Endothelial cell (in vitro differentiated cells): ENCODE data around the gene APCDD1L. TPM values are rescaled to one million over a fixed set of nuclear protein-coding genes. Genes with fewer than 3 reads are reported as not detected.

Experiments
- DNase-seq: peaks from one replicate; pipeline ENCODE4 v3.0.0; 2021; ENCODE audit warnings: low spot score
- H3K27ac Mint-ChIP-seq: one replicate; pipeline ENCODE4 v1.8.0; 2021; ENCODE audit warnings: mixed read lengths, inconsistent platforms; ENCODE audit not compliant: unreplicated experiment
- H3K27me3 Mint-ChIP-seq: one replicate; pipeline ENCODE4 v1.8.0; 2021; ENCODE audit warnings: mild to moderate bottlenecking, moderate library complexity, mixed read lengths, inconsistent platforms; ENCODE audit not compliant: unreplicated experiment
- H3K36me3 Mint-ChIP-seq: one replicate; pipeline ENCODE4 v1.8.0; 2021; ENCODE audit warnings: mild to moderate bottlenecking, low read depth, mixed read lengths, inconsistent platforms; ENCODE audit not compliant: unreplicated experiment
- H3K4me1 Mint-ChIP-seq: one replicate; pipeline ENCODE4 v1.8.0; 2021; ENCODE audit warnings: mild to moderate bottlenecking, mixed read lengths, inconsistent platforms; ENCODE audit not compliant: unreplicated experiment
- H3K4me3 Mint-ChIP-seq: one replicate; pipeline ENCODE4 v1.8.0; 2021; ENCODE audit warnings: mild to moderate bottlenecking, mixed read lengths, inconsistent platforms; ENCODE audit not compliant: unreplicated experiment
- H3K9me3 Mint-ChIP-seq: one replicate; pipeline ENCODE4 v1.8.0; 2021; ENCODE audit warnings: mixed read lengths, inconsistent platforms; ENCODE audit not compliant: unreplicated experiment
- CTCF ChIP-seq: fragments of 200-600 bp; sonication (generic); IDR thresholded peaks from one replicate; pipeline ENCODE4 v1.5.0; 2021; ENCODE audit warnings: antibody characterized with exemption; ENCODE audit not compliant: unreplicated experiment
- total RNA-seq: library from RNA; stranded (reverse); fragmentation: NEBNext Ultra II Directional; extraction: Animal tissue kit (Norgen Biotek cat#: 25700); gene quantifications from one replicate; pipeline ENCODE4 v1.2.1, GENCODE V29; 2021; ENCODE audit not compliant: unreplicated experiment

APCDD1L gene
- total RNA-seq, 1 donor from 2014 or later = not detected

GRCh38 chr20:58528412-58528811 lies 13.2 kb upstream of the APCDD1L start:
- Mint-ChIP-seq H3K27ac (no peak overlapping the region), H3K4me3 (no peak overlapping the region), H3K27me3 (peaks cover 3% of the 10 kb centered on the region), H3K4me1 (no peaks in the 10 kb centered on the region), H3K9me3 (peaks cover 17% of the 10 kb centered on the region), H3K36me3 (peaks cover 15% of the 10 kb centered on the region)
- TF ChIP-seq CTCF = no peak
- DNase-seq = no peak

GRCh38 chr20:58526411-58526810 lies 11.2 kb upstream of the APCDD1L start:
- TF ChIP-seq CTCF = no peak
- Mint-ChIP-seq H3K27me3 (peaks cover 3% of the 10 kb centered on the region), H3K9me3 (peaks cover 10% of the 10 kb centered on the region), H3K4me3 (no peak overlapping the region), H3K4me1 (no peaks in the 10 kb centered on the region), H3K27ac (no peak overlapping the region), H3K36me3 (peaks cover 13% of the 10 kb centered on the region)
- DNase-seq = no peak

GRCh38 chr20:58524814-58525213 lies 9.6 kb upstream of the APCDD1L start:
- Mint-ChIP-seq H3K9me3 (peaks cover 3% of the 10 kb centered on the region), H3K4me3 (no peak overlapping the region), H3K27me3 (peaks cover 6% of the 10 kb centered on the region), H3K4me1 (no peaks in the 10 kb centered on the region), H3K36me3 (peaks cover 11% of the 10 kb centered on the region), H3K27ac (no peak overlapping the region)
- DNase-seq = no peak
- no peak for TF ChIP-seq CTCF

GRCh38 chr20:58523971-58524315 lies 8.7 kb upstream of the APCDD1L start:
- no peaks in the 10 kb centered on the region for H3K4me1 Mint-ChIP-seq
- peaks cover 6% of the 10 kb centered on the region for H3K27me3 Mint-ChIP-seq
- H3K27ac Mint-ChIP-seq = no peak overlapping the region
- peaks cover 11% of the 10 kb centered on the region for H3K36me3 Mint-ChIP-seq
- no peak for TF ChIP-seq CTCF
- no peak for DNase-seq
- H3K9me3 Mint-ChIP-seq = no peaks in the 10 kb centered on the region
- no peak overlapping the region for H3K4me3 Mint-ChIP-seq

- DNase-seq = no peak
- Mint-ChIP-seq H3K9me3 (no peaks in the 10 kb centered on the region), H3K36me3 (peaks cover 11% of the 10 kb centered on the region), H3K27me3 (peaks cover 6% of the 10 kb centered on the region), H3K4me1 (no peaks in the 10 kb centered on the region), H3K27ac (no peak overlapping the region), H3K4me3 (no peak overlapping the region)
- TF ChIP-seq CTCF = no peak
These were observed 8.1 kb upstream of the APCDD1L start for GRCh38 chr20:58523072-58523970.
